ENCODE measurements around the gene CACNB4.
A peak's percentile ranks its signal among the peaks of the same experiment; 100 is the strongest.
"Not testable (repeated sequence)": the region's sequence is repeated elsewhere in the genome, so short reads cannot be mapped to it uniquely, and the experiment has no call there.

Gene CACNB4

GRCh38 chr2:152098496-152099366, at the start of gene CACNB4:
Gene CACNB4, minus strand, starts transcription at chr2:152099044.
- DNase-seq, result no peak

- DNase-seq, result peak; percentile 33
Observed at GRCh38 chr2:152134488-152135280, 35.8 kb upstream of the CACNB4 start.

GRCh38 chr2:152132306-152132705, 33.5 kb upstream of the CACNB4 start:
- DNase-seq, result no peak

- no peak for DNase-seq
Observed at GRCh38 chr2:152127628-152128027, 28.8 kb upstream of the CACNB4 start.

GRCh38 chr2:152126664-152127063, 27.8 kb upstream of the CACNB4 start:
- DNase-seq, result peak; percentile 42

- no peak for DNase-seq
Observed at GRCh38 chr2:152122161-152122560, 23.3 kb upstream of the CACNB4 start.

GRCh38 chr2:152120430-152120829, 21.6 kb upstream of the CACNB4 start:
- no peak for DNase-seq

- DNase-seq, result no peak
Observed at GRCh38 chr2:152115952-152116351, 17.1 kb upstream of the CACNB4 start.

GRCh38 chr2:152114366-152114765, 15.5 kb upstream of the CACNB4 start:
- DNase-seq, result no peak

GRCh38 chr2:152107140-152107539, 8.3 kb upstream of the CACNB4 start:
- not testable (repeated sequence) for DNase-seq

- DNase-seq, result no peak
Observed at GRCh38 chr2:152106464-152106863, 7.6 kb upstream of the CACNB4 start.

- no peak for DNase-seq
Observed at GRCh38 chr2:152103271-152103670, 4.4 kb upstream of the CACNB4 start.

- DNase-seq, result no peak
Observed at GRCh38 chr2:152100961-152101360, 2.1 kb upstream of the CACNB4 start.

- DNase-seq, result no peak
Observed at GRCh38 chr2:152099367-152100050, 665 bp upstream of the CACNB4 start.

- no peak for DNase-seq
Observed at GRCh38 chr2:152097801-152098495, 896 bp downstream of the CACNB4 start.

- DNase-seq, result no peak
Observed at GRCh38 chr2:152097290-152097800, 1.5 kb downstream of the CACNB4 start.

GRCh38 chr2:152095146-152095545, 3.7 kb downstream of the CACNB4 start:
- DNase-seq, result no peak

- DNase-seq, result no peak
Observed at GRCh38 chr2:152094014-152094413, 4.8 kb downstream of the CACNB4 start.

- no peak for DNase-seq
Observed at GRCh38 chr2:152093464-152093863, 5.4 kb downstream of the CACNB4 start.

- DNase-seq, result no peak
Observed at GRCh38 chr2:152092095-152092494, 6.7 kb downstream of the CACNB4 start.

GRCh38 chr2:152090726-152091125, 8.1 kb downstream of the CACNB4 start:
- DNase-seq, result not testable (repeated sequence)

- DNase-seq, result no peak
Observed at GRCh38 chr2:152089238-152089637, 9.6 kb downstream of the CACNB4 start.

GRCh38 chr2:152088006-152088405, 10.8 kb downstream of the CACNB4 start:
- DNase-seq, result no peak

Data from NCI-H226 (cell line).